Esophagus squamous epithelium (tissue), 4 donors: Measurements from ENCODE around the gene VASH2.

Source experiments
- CTCF ChIP-seq, 6 experiments: fragments of 450-650 bp in 4 of 6; fragments of 200-600 bp in 2 of 6; sonication (generic) in 2 of 6; IDR thresholded peaks; one replicate each; pipeline ENCODE4 v1.5.1; 2016 to 2019; ENCODE audit warnings: antibody characterized with exemption in 6 of 6, mild to moderate bottlenecking in 4 of 6, moderate library complexity in 4 of 6
- POLR2A ChIP-seq, 4 donors: fragments of 450-650 bp; IDR thresholded peaks; one replicate each; pipeline ENCODE4 v1.6.1; 2017; ENCODE audit warnings: antibody characterized with exemption in 4 of 4, mild to moderate bottlenecking in 4 of 4, moderate library complexity in 3 of 4

GRCh38 chr1:212933815-212934471 lies 16.4 kb upstream of the VASH2 start:
- TF ChIP-seq POLR2A (IDR thresholded peaks at IDR 0.05) (no peak), CTCF (IDR thresholded peaks at IDR 0.05) (no peak)
